ENCODE measurements around the gene GDPD4. TPM values are rescaled to one million over a fixed set of nuclear protein-coding genes. Genes with fewer than 3 reads are reported as not detected.

The GDPD4 gene
- total RNA-seq, 4 donors from 2014 or later = not detected

- no peaks in the 10 kb centered on the region for H3K4me1 ChIP-seq
- 71% methylated on average over 9 of the region's 10 CpGs for WGBS
- no peak overlapping the region for H3K27ac ChIP-seq
- no peaks in the 10 kb centered on the region for H3K36me3 ChIP-seq
- no peaks in the 10 kb centered on the region for H3K27me3 ChIP-seq
- TF ChIP-seq EP300 (IDR thresholded peaks at IDR 0.05) (no peak), POLR2AphosphoS5 (IDR thresholded peaks at IDR 0.05) (no peak), CTCF (IDR thresholded peaks at IDR 0.05) (no peak), POLR2A (IDR thresholded peaks at IDR 0.05) (no peak)
- no peaks in the 10 kb centered on the region for H3K9me3 ChIP-seq
- no peak for DNase-seq (ENCODE audit: low spot score in 2 of 2)
- no peak overlapping the region for H3K4me3 ChIP-seq
Measured at GRCh38 chr11:77173494-77173893, 128.0 kb downstream of the GDPD4 start.

GRCh38 chr11:77172666-77172982, 128.9 kb downstream of the GDPD4 start:
- Histone ChIP-seq H3K4me1 (no peaks in the 10 kb centered on the region), H3K9me3 (no peaks in the 10 kb centered on the region), H3K27me3 (no peaks in the 10 kb centered on the region), H3K36me3 (no peaks in the 10 kb centered on the region), H3K27ac (no peak overlapping the region), H3K4me3 (no peak overlapping the region)
- WGBS = 88% methylated on average over 5 of the region's 16 CpGs
- DNase-seq (ENCODE audit: low spot score in 2 of 2) = no peak
- TF ChIP-seq POLR2A (IDR thresholded peaks at IDR 0.05) = no peak
- no peak for TF ChIP-seq CTCF (IDR thresholded peaks at IDR 0.05)
- no peak for TF ChIP-seq EP300 (IDR thresholded peaks at IDR 0.05)
- TF ChIP-seq POLR2AphosphoS5 (IDR thresholded peaks at IDR 0.05) = no peak

GRCh38 chr11:77171885-77172665, 129.4 kb downstream of the GDPD4 start:
- Histone ChIP-seq H3K9me3 (no peaks in the 10 kb centered on the region), H3K36me3 (no peaks in the 10 kb centered on the region), H3K4me3 (no peak overlapping the region), H3K4me1 (no peaks in the 10 kb centered on the region), H3K27me3 (no peaks in the 10 kb centered on the region), H3K27ac (no peak overlapping the region)
- WGBS = 69% methylated on average over 16 of the region's 20 CpGs
- TF ChIP-seq CTCF (IDR thresholded peaks at IDR 0.05) (no peak), POLR2A (IDR thresholded peaks at IDR 0.05) (no peak), EP300 (IDR thresholded peaks at IDR 0.05) (no peak), POLR2AphosphoS5 (IDR thresholded peaks at IDR 0.05) (no peak)
- no peak for DNase-seq (ENCODE audit: low spot score in 2 of 2)

- no peak for DNase-seq (ENCODE audit: low spot score in 2 of 2)
- H3K36me3 ChIP-seq = no peaks in the 10 kb centered on the region
- H3K4me1 ChIP-seq = no peaks in the 10 kb centered on the region
- no peak overlapping the region for H3K27ac ChIP-seq
- 85% methylated on average over 3 of the region's 8 CpGs for WGBS
- TF ChIP-seq POLR2AphosphoS5 (IDR thresholded peaks at IDR 0.05) (no peak), POLR2A (IDR thresholded peaks at IDR 0.05) (no peak), EP300 (IDR thresholded peaks at IDR 0.05) (no peak), CTCF (IDR thresholded peaks at IDR 0.05) (no peak)
- H3K4me3 ChIP-seq = no peak overlapping the region
- no peaks in the 10 kb centered on the region for H3K9me3 ChIP-seq
- no peaks in the 10 kb centered on the region for H3K27me3 ChIP-seq
Measured at GRCh38 chr11:77171254-77171653, 130.2 kb downstream of the GDPD4 start.

- H3K9me3 ChIP-seq = no peaks in the 10 kb centered on the region
- no peak overlapping the region for H3K27ac ChIP-seq
- TF ChIP-seq CTCF (IDR thresholded peaks at IDR 0.05) = no peak
- TF ChIP-seq POLR2A (IDR thresholded peaks at IDR 0.05) = no peak
- TF ChIP-seq EP300 (IDR thresholded peaks at IDR 0.05) = no peak
- no peak for TF ChIP-seq POLR2AphosphoS5 (IDR thresholded peaks at IDR 0.05)
- H3K4me1 ChIP-seq = no peaks in the 10 kb centered on the region
- H3K4me3 ChIP-seq = no peak overlapping the region
- DNase-seq (ENCODE audit: low spot score in 2 of 2) = no peak
- WGBS = 95% methylated on average over 5 of the region's 5 CpGs
- no peaks in the 10 kb centered on the region for H3K36me3 ChIP-seq
- no peaks in the 10 kb centered on the region for H3K27me3 ChIP-seq
Measured at GRCh38 chr11:77170107-77170506, 131.4 kb downstream of the GDPD4 start.
